H1 (cell line): ENCODE data around the gene PPP1R3C. TPM values are rescaled to one million over a fixed set of nuclear protein-coding genes. Genes with fewer than 3 reads are reported as not detected.

Experiments used
- CTCF ChIA-PET: fragments of 300-600 bp; sonication (Branson Sonifier 250); formaldehyde crosslinking; loops from one replicate; lab custom pipeline; 2021; ENCODE audit not compliant: partially characterized antibody; lab: Charles Lee
- POLR2A ChIA-PET: fragments of 300-600 bp; sonication (Branson Sonifier 250); formaldehyde crosslinking; loops from one replicate; lab custom pipeline; 2021; ENCODE audit warnings: inconsistent platforms; ENCODE audit not compliant: partially characterized antibody; lab: Charles Lee
- DNase-seq, 2 experiments: peaks; one replicate each; pipeline versions ENCODE4 v3.0.0 to v3.0.0-alpha.2; 2010 to 2022; ENCODE audit warnings: low spot score in 2 of 2, low read depth in 1 of 2, mixed read lengths in 1 of 2
- FAIRE-seq: peaks from 2 replicates; lab custom pipeline; 2011; peaks lifted over from hg19 to GRCh38; lab: Jason Lieb, UNC
- H2AFZ ChIP-seq: 2 replicates; pipeline ENCODE4 v1.8.1; 2012; ENCODE audit warnings: low read length, inconsistent platforms
- H2AK5ac ChIP-seq: 2 replicates; pipeline ENCODE4 v1.6.1; 2013; ENCODE audit warnings: low read depth, low read length
- H2BK120ac ChIP-seq: replicated peaks from 2 replicates; pipeline ENCODE3; 2013; ENCODE audit warnings: low read depth, low read length, inconsistent platforms
- H2BK12ac ChIP-seq: 2 replicates; pipeline ENCODE4 v1.6.1; 2013; ENCODE audit warnings: low read depth, low read length
- H2BK15ac ChIP-seq: 2 replicates; pipeline ENCODE4 v1.6.1; 2013; ENCODE audit warnings: low read length
- H2BK20ac ChIP-seq: 2 replicates; pipeline ENCODE4 v1.6.1; 2013; ENCODE audit warnings: low read length
- H2BK5ac ChIP-seq: 2 replicates; pipeline ENCODE4 v1.6.1; 2013; ENCODE audit warnings: low read depth, low read length
- H3K14ac ChIP-seq: 2 replicates; pipeline ENCODE4 v1.6.1; 2013; ENCODE audit warnings: inconsistent platforms; ENCODE audit not compliant: insufficient read length
- H3K18ac ChIP-seq: 2 replicates; pipeline ENCODE4 v1.6.1; 2013; ENCODE audit warnings: low read length; ENCODE audit errors: extremely low read depth
- H3K23ac ChIP-seq: 2 replicates; pipeline ENCODE4 v1.6.1; 2013; ENCODE audit warnings: inconsistent platforms; ENCODE audit not compliant: insufficient read length
- H3K23me2 ChIP-seq: 2 replicates; pipeline ENCODE4 v1.6.1; 2013; ENCODE audit warnings: low read depth, low read length
- H3K27ac ChIP-seq: 2 replicates; pipeline ENCODE4 v1.6.1; 2011; ENCODE audit warnings: low read depth, low read length, inconsistent platforms
- H3K27me3 ChIP-seq, 4 experiments: replicated peaks in 1 of 4; 1 replicate in 1 of 4; 2 replicates in 3 of 4; pipeline versions ENCODE4 v1.6.1 to v1.8.1; 2011 to 2013; ENCODE audit warnings: low read length in 3 of 4, mild to moderate bottlenecking in 3 of 4, inconsistent platforms in 2 of 4, mixed read lengths in 2 of 4, moderate library complexity in 1 of 4; ENCODE audit not compliant: control insufficient read depth in 3 of 4, insufficient read depth in 3 of 4; ENCODE audit errors: extremely low read depth in 1 of 4
- H3K36me3 ChIP-seq, 4 experiments: 2 replicates each; pipeline versions ENCODE4 v1.6.1 to v1.8.1; 2011 to 2013; ENCODE audit warnings: mild to moderate bottlenecking in 4 of 4, low read length in 3 of 4, moderate library complexity in 2 of 4, control low read depth in 1 of 4, inconsistent platforms in 1 of 4; ENCODE audit not compliant: insufficient read depth in 4 of 4, control insufficient read depth in 2 of 4
- H3K4ac ChIP-seq: replicated peaks from 2 replicates; pipeline ENCODE3; 2013; ENCODE audit warnings: low read length, low read depth, mixed read lengths, inconsistent platforms; ENCODE audit not compliant: insufficient read length
- H3K4me1 ChIP-seq, 4 experiments: replicated peaks in 1 of 4; 1 replicate in 1 of 4; 2 replicates in 3 of 4; pipeline versions ENCODE4 v1.6.1 to v1.8.1; 2011 to 2013; ENCODE audit warnings: low read length in 3 of 4, inconsistent platforms in 2 of 4, mixed read lengths in 1 of 4; ENCODE audit not compliant: insufficient read depth in 4 of 4, control insufficient read depth in 3 of 4
- H3K4me2 ChIP-seq, 2 experiments: 2 replicates each; pipeline versions ENCODE4 v1.6.1 to v1.8.1; 2011 to 2013; ENCODE audit warnings: low read depth in 2 of 2, low read length in 2 of 2, control low read depth in 1 of 2, inconsistent platforms in 1 of 2, mild to moderate bottlenecking in 1 of 2; ENCODE audit not compliant: insufficient read depth in 1 of 2
- H3K4me3 ChIP-seq, 4 experiments: fragments of 200-600, 300-600 bp in 1 of 4; sonication (generic), shearing (Covaris generic), sonication (Bioruptor Twin) in 1 of 4; 2 replicates each; pipeline versions ENCODE4 v1.5.1 to v1.8.1; 2011 to 2016; ENCODE audit warnings: low read length in 4 of 4, low read depth in 3 of 4, control low read depth in 2 of 4, inconsistent platforms in 2 of 4, mild to moderate bottlenecking in 2 of 4, mixed read lengths in 1 of 4, moderate library complexity in 1 of 4; ENCODE audit not compliant: insufficient read depth in 2 of 4; ENCODE audit errors: extremely low read depth in 1 of 4
- H3K56ac ChIP-seq: replicated peaks from 2 replicates; pipeline ENCODE3; 2013; ENCODE audit warnings: low read depth, mild to moderate bottlenecking, mixed read lengths, low read length, inconsistent platforms; ENCODE audit not compliant: insufficient read length
- H3K79me1 ChIP-seq: 2 replicates; pipeline ENCODE4 v1.6.1; 2013; ENCODE audit warnings: low read depth, low read length, control low read depth
- H3K79me2 ChIP-seq, 2 experiments: 2 replicates each; pipeline versions ENCODE4 v1.6.1 to v1.8.1; 2012 to 2013; ENCODE audit warnings: low read length in 2 of 2, mild to moderate bottlenecking in 2 of 2, inconsistent platforms in 1 of 2; ENCODE audit not compliant: insufficient read depth in 2 of 2, control insufficient read depth in 1 of 2
- H3K9ac ChIP-seq, 4 experiments: replicated peaks in 1 of 4; 1 replicate in 1 of 4; 2 replicates in 3 of 4; pipeline versions ENCODE4 v1.6.1 to v1.8.1; 2011 to 2013; ENCODE audit warnings: low read depth in 3 of 4, low read length in 3 of 4, control low read depth in 2 of 4, mild to moderate bottlenecking in 2 of 4, moderate library complexity in 2 of 4, inconsistent platforms in 1 of 4; ENCODE audit errors: extremely low read depth in 1 of 4
- H3K9me3 ChIP-seq, 2 experiments: 2 replicates each; pipeline versions ENCODE4 v1.6.1 to v1.8.1; 2012 to 2013; ENCODE audit warnings: mild to moderate bottlenecking in 2 of 2, moderate library complexity in 2 of 2, control low read depth in 1 of 2, inconsistent platforms in 1 of 2, low read depth in 1 of 2, low read length in 1 of 2, mixed read lengths in 1 of 2; ENCODE audit not compliant: insufficient read depth in 2 of 2
- H4K20me1 ChIP-seq, 2 experiments: replicated peaks in 1 of 2; 2 replicates each; pipeline versions ENCODE3 to v1.8.1; 2011 to 2013; ENCODE audit warnings: inconsistent platforms in 2 of 2, low read length in 2 of 2, mild to moderate bottlenecking in 1 of 2; ENCODE audit not compliant: insufficient read depth in 2 of 2, control insufficient read depth in 1 of 2
- H4K5ac ChIP-seq: 2 replicates; pipeline ENCODE4 v1.6.1; 2013; ENCODE audit warnings: low read length, low read depth, mixed read lengths, inconsistent platforms; ENCODE audit not compliant: insufficient read length
- H4K8ac ChIP-seq: 2 replicates; pipeline ENCODE4 v1.8.0; 2013; ENCODE audit warnings: mild to moderate bottlenecking, moderate library complexity, low read length, inconsistent platforms; ENCODE audit not compliant: insufficient read depth; ENCODE audit errors: extremely low read depth
- H4K91ac ChIP-seq: replicated peaks from 2 replicates; pipeline ENCODE3; 2013; ENCODE audit warnings: low read length, mixed read lengths, inconsistent platforms; ENCODE audit not compliant: insufficient read length
- ATF2 ChIP-seq: IDR thresholded peaks from 2 replicates; pipeline ENCODE4 v1.6.1; 2012; ENCODE audit warnings: low read length, inconsistent platforms
- KDM1A ChIP-seq: fragments of 200-600, 300-600 bp; sonication (generic); IDR thresholded peaks from 2 replicates; pipeline ENCODE4 v1.7.1; 2016; ENCODE audit warnings: mild to moderate bottlenecking, low read length, borderline replicate concordance
- KDM5A ChIP-seq: fragments of 200-600 bp; IDR thresholded peaks from 2 replicates; pipeline ENCODE4 v1.7.1; 2012; ENCODE audit warnings: mild to moderate bottlenecking, low read length, inconsistent platforms, mixed read lengths
- MAX ChIP-seq: IDR thresholded peaks from 2 replicates; pipeline ENCODE4 v1.6.1; 2012; ENCODE audit warnings: inconsistent platforms
- RAD21 ChIP-seq, 2 experiments: IDR thresholded peaks in 1 of 2; conservative IDR thresholded peaks in 1 of 2; 2 replicates each; pipeline ENCODE4 v1.6.1; 2011; ENCODE audit warnings: low read depth in 2 of 2, low read length in 2 of 2, improper control_type of control experiment in 1 of 2, inconsistent platforms in 1 of 2, mild to moderate bottlenecking in 1 of 2, moderate library complexity in 1 of 2
- SIRT6 ChIP-seq: IDR thresholded peaks from one replicate; pipeline ENCODE4 v1.7.1; 2012; ENCODE audit warnings: low read length, inconsistent platforms
- SIX5 ChIP-seq: IDR thresholded peaks from 2 replicates; pipeline ENCODE4 v1.6.1; 2011; ENCODE audit warnings: mild to moderate bottlenecking, low read depth, low read length
- SP1 ChIP-seq: IDR thresholded peaks from 2 replicates; pipeline ENCODE4 v1.6.1; 2011; ENCODE audit warnings: low read depth, low read length
- ZNF274 ChIP-seq: IDR thresholded peaks from 2 replicates; pipeline ENCODE4 v1.7.0; 2012; ENCODE audit warnings: low read length, borderline replicate concordance; ENCODE audit errors: extremely low read depth
- WGBS, 2 experiments: shearing (Covaris generic) in 1 of 2; methylation state at CpG; one replicate each; pipeline versions ENCODE4 v1.1.6 to v1.1.7; 2013 to 2015; ENCODE audit warnings: low lambda C conversion rate in 2 of 2, mixed read lengths in 2 of 2, inconsistent platforms in 1 of 2, low coverage in 1 of 2, missing lambda C conversion rate in 1 of 2; ENCODE audit not compliant: insufficient replicate concordance in 2 of 2, insufficient coverage in 1 of 2, insufficient read length in 1 of 2; ENCODE audit errors: extremely low coverage in 1 of 2, missing lambda C conversion rate in 1 of 2; 5-methylcytosine and 5-hydroxymethylcytosine counted together
- polyA plus RNA-seq, 7 experiments: library from polyadenylated mRNA; depleted of rRNA in 3 of 7; stranded (reverse) in 5 of 7; unstranded in 2 of 7; fragments of >200 nt in 5 of 7; fragments of 200-250 nt in 2 of 7; gene quantifications; 1 replicate in 5 of 7; 2 replicates in 1 of 7; 4 replicates in 1 of 7; pipeline versions ENCODE4 v1.2.1 to v1.2.3, GENCODE V29; 2011 to 2013; ENCODE audit warnings: missing spikeins in 2 of 7, mixed read lengths in 2 of 7
- total RNA-seq: library from RNA; stranded (reverse); fragmentation: NEBNext Ultra II Directional; extraction: Animal tissue kit (Norgen Biotek cat#: 25700); gene quantifications from 2 replicates; pipeline ENCODE4 v1.2.1, GENCODE V29; 2021
- TF ChIP-seq, protein P1 (sequence below): IDR thresholded peaks from 2 replicates; pipeline ENCODE4 v1.6.1; 2012; ENCODE audit warnings: inconsistent platforms

Gene PPP1R3C
- total and polyA plus RNA-seq, 2 of the 8 experiments (the other 6 are each of a cell fraction or from before 2014, with no cell fraction given): 1.3 TPM

DNA sequence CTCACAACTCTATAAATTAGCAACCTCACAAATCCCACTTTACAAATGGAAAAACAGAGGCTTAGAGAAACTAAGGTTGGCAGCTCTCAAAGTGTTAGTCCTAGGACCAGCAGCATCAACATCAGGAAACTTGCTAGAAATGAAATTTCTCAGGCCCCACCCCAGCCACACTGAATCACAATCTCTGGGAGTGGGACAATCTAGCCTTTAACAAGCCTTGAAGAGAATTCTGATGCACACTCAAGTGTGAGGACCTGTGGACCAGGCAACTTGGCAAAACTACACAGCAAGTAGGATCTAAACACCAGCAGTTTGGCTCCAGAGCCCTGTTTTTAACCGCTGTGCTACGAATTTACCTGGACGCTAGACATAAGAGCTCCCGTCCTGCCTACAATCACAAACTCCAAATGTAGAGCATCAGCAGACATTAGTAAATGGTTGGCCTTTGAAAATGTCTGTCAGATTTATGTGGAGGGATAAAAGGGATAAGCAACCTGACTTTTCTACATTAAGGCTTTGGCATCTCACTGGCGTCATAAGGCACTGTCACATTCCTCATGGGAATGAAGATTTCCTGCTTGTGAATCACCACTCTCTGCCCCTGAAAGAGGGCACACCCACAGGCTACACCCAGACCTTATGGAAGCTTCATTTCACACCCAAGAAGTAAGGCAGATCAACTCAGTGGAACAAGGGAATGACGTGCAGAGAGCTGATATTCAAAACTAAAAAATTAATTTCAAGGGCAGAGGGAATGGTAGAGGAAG is 34.5 kb downstream of the PPP1R3C start:
- Histone ChIP-seq H4K20me1 (no peaks in the 10 kb centered on the region), H3K36me3 (no peaks in the 10 kb centered on the region), H4K5ac (no peak overlapping the region), H3K14ac (no peak overlapping the region), H2BK15ac (no peak overlapping the region), H3K18ac (no peak overlapping the region), H3K9ac (no peak overlapping the region), H2BK5ac (no peak overlapping the region), H2BK12ac (no peak overlapping the region), H3K23me2 (no peaks in the 10 kb centered on the region), H2AK5ac (no peak overlapping the region), H3K79me1 (no peaks in the 10 kb centered on the region), H3K9me3 (no peaks in the 10 kb centered on the region), H3K56ac (no peak overlapping the region), H3K27me3 (no peaks in the 10 kb centered on the region; a peak in 1 of 7 replicates), H3K27ac (no peak overlapping the region), H3K79me2 (no peaks in the 10 kb centered on the region), H4K91ac (no peak overlapping the region), H3K23ac (no peak overlapping the region), H2BK120ac (no peak overlapping the region), H2AFZ (0 out of 2 replicates have a peak overlapping the region, but pooled peaks have one; percentile 50), H2BK20ac (no peak overlapping the region), H3K4me3 (no peak overlapping the region), H3K4me2 (no peak overlapping the region), H3K4me1 (no peaks in the 10 kb centered on the region), H4K8ac (no peak overlapping the region), H3K4ac (no peak overlapping the region)
- no peak for FAIRE-seq
- POLR2A ChIA-PET: no interaction called here
- 93% methylated on average over 6 of the region's 6 CpGs; no CpG with 5 or more reads in 1 of the 2 experiments for WGBS, 2 experiments
- CTCF ChIA-PET: interaction anchor here (0.6 to 2.2 kb wide), 4 partner anchors 10 to 985 kb away, joined by 3 to 6 read pairs (median 3); no protein-coding TSS in a partner anchor
- no peak for DNase-seq
- TF ChIP-seq RAD21 (IDR thresholded peaks at IDR 0.05 in 1 of 2, conservative IDR thresholded peaks at IDR 0.05 in 1 of 2; ENCODE audit: low read depth in 2 of 2, low read length in 2 of 2) (no peak), SIX5 (no peak), KDM1A (no peak), MAX (no peak), SIRT6 (no peak), ZNF274 (no peak), KDM5A (no peak), ATF2 (no peak), SP1 (no peak)
- TF ChIP-seq, protein P1, sequence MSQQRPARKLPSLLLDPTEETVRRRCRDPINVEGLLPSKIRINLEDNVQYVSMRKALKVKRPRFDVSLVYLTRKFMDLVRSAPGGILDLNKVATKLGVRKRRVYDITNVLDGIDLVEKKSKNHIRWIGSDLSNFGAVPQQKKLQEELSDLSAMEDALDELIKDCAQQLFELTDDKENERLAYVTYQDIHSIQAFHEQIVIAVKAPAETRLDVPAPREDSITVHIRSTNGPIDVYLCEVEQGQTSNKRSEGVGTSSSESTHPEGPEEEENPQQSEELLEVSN: no peak
